Measurements from ENCODE around the gene SPATS2L. TPM values are rescaled to one million over a fixed set of nuclear protein-coding genes. Genes with fewer than 3 reads are reported as not detected.
A peak's percentile ranks its signal among the peaks of the same experiment; 100 is the strongest.

The SPATS2L gene
- total RNA-seq, 1 experiment from 2014 or later: 112 TPM

DNA sequence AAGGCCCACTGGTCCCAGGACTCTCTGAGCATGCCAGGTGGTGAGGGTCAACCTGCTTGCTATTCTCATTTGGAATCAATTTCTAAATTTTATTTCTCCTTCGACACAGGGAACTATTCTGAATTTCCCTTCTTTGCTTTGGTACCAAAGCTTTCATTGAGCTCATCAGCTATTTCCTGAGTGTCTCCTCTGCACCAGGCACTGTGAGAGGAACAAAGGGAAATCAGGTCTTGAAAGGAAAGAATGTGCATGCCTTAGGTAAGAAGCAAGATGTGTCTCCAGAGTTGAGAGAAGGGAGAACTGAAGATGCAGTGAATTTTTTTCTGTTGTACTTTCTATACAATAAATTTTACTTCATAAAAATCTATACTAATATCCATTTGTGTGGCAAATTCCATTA is 17.9 kb downstream of the SPATS2L start:
- Mint-ChIP-seq H3K4me3 (no peak overlapping the region), H3K9me3 (no peaks in the 10 kb centered on the region), H3K36me3 (peaks cover 6% of the 10 kb centered on the region), H3K27ac (peak overlapping the region; percentile 46), H3K27me3 (ENCODE audit: low read depth) (no peaks in the 10 kb centered on the region), H3K4me1 (peaks cover 74% of the 10 kb centered on the region)
- ChIA-PET CTCF (interaction anchor here (1.0 to 1.2 kb wide), 3 partner anchors 9 to 339 kb away, joined by 3 to 6 read pairs (median 3); no protein-coding TSS in a partner anchor), POLR2A (no interaction called here)
- DNase-seq (ENCODE audit: low spot score): no peak
- TF ChIP-seq ATF3 (CRISPR knock-in tag; conservative IDR thresholded peaks at IDR 0.05) (no peak), HMGA2 (CRISPR knock-in tag; IDR thresholded peaks at IDR 0.05) (no peak), MLX (CRISPR knock-in tag; IDR thresholded peaks at IDR 0.05) (no peak), SMAD3 (CRISPR knock-in tag; IDR thresholded peaks at IDR 0.05; ENCODE audit: borderline replicate concordance) (no peak), CREB1 (CRISPR knock-in tag; IDR thresholded peaks at IDR 0.05) (no peak), PREB (CRISPR knock-in tag; IDR thresholded peaks at IDR 0.05; ENCODE audit: borderline replicate concordance) (no peak), ZNF121 (CRISPR knock-in tag; IDR thresholded peaks at IDR 0.05) (no peak), E2F5 (CRISPR knock-in tag; IDR thresholded peaks at IDR 0.05) (no peak), ATF2 (CRISPR knock-in tag; IDR thresholded peaks at IDR 0.05; ENCODE audit: borderline replicate concordance, low read depth) (no peak), TEAD1 (CRISPR knock-in tag; IDR thresholded peaks at IDR 0.05) (no peak), ZNF425 (CRISPR knock-in tag; conservative IDR thresholded peaks at IDR 0.05) (no peak), EMX1 (CRISPR knock-in tag; IDR thresholded peaks at IDR 0.05) (no peak), PRRX2 (CRISPR knock-in tag; IDR thresholded peaks at IDR 0.05) (no peak)
- TF ChIP-seq, protein P1, sequence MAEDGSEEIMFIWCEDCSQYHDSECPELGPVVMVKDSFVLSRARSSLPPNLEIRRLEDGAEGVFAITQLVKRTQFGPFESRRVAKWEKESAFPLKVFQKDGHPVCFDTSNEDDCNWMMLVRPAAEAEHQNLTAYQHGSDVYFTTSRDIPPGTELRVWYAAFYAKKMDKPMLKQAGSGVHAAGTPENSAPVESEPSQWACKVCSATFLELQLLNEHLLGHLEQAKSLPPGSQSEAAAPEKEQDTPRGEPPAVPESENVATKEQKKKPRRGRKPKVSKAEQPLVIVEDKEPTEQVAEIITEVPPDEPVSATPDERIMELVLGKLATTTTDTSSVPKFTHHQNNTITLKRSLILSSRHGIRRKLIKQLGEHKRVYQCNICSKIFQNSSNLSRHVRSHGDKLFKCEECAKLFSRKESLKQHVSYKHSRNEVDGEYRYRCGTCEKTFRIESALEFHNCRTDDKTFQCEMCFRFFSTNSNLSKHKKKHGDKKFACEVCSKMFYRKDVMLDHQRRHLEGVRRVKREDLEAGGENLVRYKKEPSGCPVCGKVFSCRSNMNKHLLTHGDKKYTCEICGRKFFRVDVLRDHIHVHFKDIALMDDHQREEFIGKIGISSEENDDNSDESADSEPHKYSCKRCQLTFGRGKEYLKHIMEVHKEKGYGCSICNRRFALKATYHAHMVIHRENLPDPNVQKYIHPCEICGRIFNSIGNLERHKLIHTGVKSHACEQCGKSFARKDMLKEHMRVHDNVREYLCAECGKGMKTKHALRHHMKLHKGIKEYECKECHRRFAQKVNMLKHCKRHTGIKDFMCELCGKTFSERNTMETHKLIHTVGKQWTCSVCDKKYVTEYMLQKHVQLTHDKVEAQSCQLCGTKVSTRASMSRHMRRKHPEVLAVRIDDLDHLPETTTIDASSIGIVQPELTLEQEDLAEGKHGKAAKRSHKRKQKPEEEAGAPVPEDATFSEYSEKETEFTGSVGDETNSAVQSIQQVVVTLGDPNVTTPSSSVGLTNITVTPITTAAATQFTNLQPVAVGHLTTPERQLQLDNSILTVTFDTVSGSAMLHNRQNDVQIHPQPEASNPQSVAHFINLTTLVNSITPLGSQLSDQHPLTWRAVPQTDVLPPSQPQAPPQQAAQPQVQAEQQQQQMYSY (CRISPR knock-in tag; IDR thresholded peaks at IDR 0.05): no peak
- peak; percentile 63 for ATAC-seq

DNA sequence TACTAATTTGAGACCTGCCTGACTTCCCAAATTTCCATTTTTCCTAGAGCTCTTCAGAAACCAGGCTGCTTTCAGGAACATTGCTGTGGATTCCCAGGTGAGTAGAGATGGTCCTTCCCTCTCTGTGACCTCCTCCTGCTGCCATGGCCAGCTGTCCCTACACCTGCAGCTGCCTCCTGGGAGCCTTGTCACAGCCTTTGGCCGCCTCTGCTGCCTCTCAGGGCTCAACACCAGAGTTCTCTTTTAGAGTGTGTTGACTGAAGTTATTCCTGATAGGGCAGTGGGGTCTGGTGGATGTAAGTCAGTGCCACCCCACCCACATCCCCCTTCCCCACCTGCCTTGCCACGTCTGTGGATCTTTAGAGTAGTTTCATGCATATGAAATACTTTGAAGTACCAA is 22.9 kb downstream of the SPATS2L start:
- H3K36me3 Mint-ChIP-seq: peaks cover 36% of the 10 kb centered on the region
- peaks cover 40% of the 10 kb centered on the region for H3K4me1 Mint-ChIP-seq
- no peak overlapping the region for H3K4me3 Mint-ChIP-seq
- POLR2A ChIA-PET: interaction anchor here (0.6 kb wide), 1 partner anchor 23 kb away, joined by 3 read pairs; no protein-coding TSS in a partner anchor
- H3K9me3 Mint-ChIP-seq: peaks cover 3% of the 10 kb centered on the region; the same call in 1 of the 2 replicates
- no peak for DNase-seq (ENCODE audit: low spot score)
- no peaks in the 10 kb centered on the region for H3K27me3 Mint-ChIP-seq (ENCODE audit: low read depth)
- ATAC-seq: peak; percentile 56
- H3K27ac Mint-ChIP-seq: peak overlapping the region; percentile 63; the same call in 1 of the 2 replicates
- CTCF ChIA-PET: interaction anchor here (0.7 to 0.9 kb wide), 2 partner anchors 12 to 343 kb away, joined by 3 read pairs; no protein-coding TSS in a partner anchor
- no peak for TF ChIP-seq FOXP1 (CRISPR knock-in tag; IDR thresholded peaks at IDR 0.05; ENCODE audit: borderline replicate concordance)
- TF ChIP-seq, protein P2, sequence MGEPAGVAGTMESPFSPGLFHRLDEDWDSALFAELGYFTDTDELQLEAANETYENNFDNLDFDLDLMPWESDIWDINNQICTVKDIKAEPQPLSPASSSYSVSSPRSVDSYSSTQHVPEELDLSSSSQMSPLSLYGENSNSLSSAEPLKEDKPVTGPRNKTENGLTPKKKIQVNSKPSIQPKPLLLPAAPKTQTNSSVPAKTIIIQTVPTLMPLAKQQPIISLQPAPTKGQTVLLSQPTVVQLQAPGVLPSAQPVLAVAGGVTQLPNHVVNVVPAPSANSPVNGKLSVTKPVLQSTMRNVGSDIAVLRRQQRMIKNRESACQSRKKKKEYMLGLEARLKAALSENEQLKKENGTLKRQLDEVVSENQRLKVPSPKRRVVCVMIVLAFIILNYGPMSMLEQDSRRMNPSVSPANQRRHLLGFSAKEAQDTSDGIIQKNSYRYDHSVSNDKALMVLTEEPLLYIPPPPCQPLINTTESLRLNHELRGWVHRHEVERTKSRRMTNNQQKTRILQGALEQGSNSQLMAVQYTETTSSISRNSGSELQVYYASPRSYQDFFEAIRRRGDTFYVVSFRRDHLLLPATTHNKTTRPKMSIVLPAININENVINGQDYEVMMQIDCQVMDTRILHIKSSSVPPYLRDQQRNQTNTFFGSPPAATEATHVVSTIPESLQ (CRISPR knock-in tag; IDR thresholded peaks at IDR 0.05): no peak
- no peak for TF ChIP-seq ZNF425 (CRISPR knock-in tag; conservative IDR thresholded peaks at IDR 0.05)
- TF ChIP-seq ZNF219 (CRISPR knock-in tag; IDR thresholded peaks at IDR 0.05; ENCODE audit: borderline replicate concordance): no peak
- no peak for TF ChIP-seq ZNF138 (CRISPR knock-in tag; conservative IDR thresholded peaks at IDR 0.05)
- no peak for TF ChIP-seq ATF3 (CRISPR knock-in tag; conservative IDR thresholded peaks at IDR 0.05)
